ENCODE results near the gene DARS1. TPM values are rescaled to one million over a fixed set of nuclear protein-coding genes. Genes with fewer than 3 reads are reported as not detected.

Gene DARS1
- total and polyA plus RNA-seq, 7 donors, result 54.2 to 89.7 (median 73.5) TPM

DNA sequence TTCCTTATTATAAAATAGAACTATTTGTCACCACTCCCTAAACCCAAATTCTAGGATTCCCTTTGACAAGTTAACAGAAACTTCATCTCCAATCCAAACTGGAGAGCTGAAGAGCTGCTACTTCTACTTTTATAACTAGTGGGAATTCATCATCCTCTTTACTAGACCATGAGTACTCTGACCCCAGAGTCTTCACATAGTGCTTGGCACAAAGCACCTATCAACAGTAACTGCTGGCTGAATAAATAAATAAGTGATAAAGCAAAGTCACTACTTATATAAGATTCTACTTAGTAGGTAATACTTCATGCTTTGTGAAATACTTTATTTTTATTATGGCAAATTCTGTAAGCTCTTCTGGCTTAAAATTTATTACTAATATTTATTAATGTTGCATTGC is 49.5 kb downstream of the DARS1 start:
- H3K9me3 ChIP-seq, result no peaks in the 10 kb centered on the region
- H3K4me3 ChIP-seq, result no peak overlapping the region
- no peak for DNase-seq
- no peak for ATAC-seq
- intact Hi-C loops (cut with DNase I), result no loop called here
- no peaks in the 10 kb centered on the region for H3K27me3 ChIP-seq (ENCODE audit: insufficient read depth in 3 of 3, low read length in 2 of 3)
- H3K4me1 ChIP-seq, result no peaks in the 10 kb centered on the region
- peaks cover 0 to 37% of the 10 kb centered on the region in 2 donors for H3K36me3 ChIP-seq (ENCODE audit: insufficient read depth in 1 of 2, low read depth in 1 of 2)
- TF ChIP-seq, protein P1, sequence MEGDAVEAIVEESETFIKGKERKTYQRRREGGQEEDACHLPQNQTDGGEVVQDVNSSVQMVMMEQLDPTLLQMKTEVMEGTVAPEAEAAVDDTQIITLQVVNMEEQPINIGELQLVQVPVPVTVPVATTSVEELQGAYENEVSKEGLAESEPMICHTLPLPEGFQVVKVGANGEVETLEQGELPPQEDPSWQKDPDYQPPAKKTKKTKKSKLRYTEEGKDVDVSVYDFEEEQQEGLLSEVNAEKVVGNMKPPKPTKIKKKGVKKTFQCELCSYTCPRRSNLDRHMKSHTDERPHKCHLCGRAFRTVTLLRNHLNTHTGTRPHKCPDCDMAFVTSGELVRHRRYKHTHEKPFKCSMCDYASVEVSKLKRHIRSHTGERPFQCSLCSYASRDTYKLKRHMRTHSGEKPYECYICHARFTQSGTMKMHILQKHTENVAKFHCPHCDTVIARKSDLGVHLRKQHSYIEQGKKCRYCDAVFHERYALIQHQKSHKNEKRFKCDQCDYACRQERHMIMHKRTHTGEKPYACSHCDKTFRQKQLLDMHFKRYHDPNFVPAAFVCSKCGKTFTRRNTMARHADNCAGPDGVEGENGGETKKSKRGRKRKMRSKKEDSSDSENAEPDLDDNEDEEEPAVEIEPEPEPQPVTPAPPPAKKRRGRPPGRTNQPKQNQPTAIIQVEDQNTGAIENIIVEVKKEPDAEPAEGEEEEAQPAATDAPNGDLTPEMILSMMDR (IDR thresholded peaks at IDR 0.05), result no peak
- no peak overlapping the region for H3K27ac ChIP-seq

DNA sequence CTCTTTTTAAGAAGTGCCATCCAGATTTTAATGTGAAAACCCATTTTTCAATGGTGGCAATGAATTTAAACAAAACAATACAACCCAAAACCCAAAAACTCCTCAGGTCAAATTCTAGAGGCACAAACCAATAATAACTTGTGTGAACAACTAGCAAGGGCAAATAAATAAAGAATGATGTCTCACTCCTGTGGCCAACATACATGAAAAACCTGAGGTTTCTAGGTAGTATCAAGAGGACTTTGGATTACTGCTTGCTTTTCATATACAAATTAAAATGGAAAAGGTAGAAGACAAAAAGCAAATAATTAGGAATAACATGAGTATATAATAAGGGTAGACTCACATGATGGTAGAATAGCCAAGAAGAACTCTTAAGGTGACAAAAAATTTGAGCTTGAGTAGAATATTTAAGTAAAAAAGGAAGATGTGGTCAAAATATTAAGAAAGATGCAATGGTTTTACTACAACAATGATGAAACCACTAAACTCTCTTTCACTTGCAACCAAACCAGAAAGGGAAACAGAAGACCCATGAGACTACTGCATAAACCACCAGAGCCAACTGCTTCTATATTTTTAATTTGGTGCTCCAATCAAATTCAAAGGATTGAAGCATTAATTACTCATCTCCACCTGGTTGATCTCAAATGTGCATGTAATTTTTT is 53.5 kb downstream of the DARS1 start:
- DNase-seq (no peak), ATAC-seq (no peak)
- Histone ChIP-seq H3K9me3 (no peaks in the 10 kb centered on the region), H3K4me3 (no peak overlapping the region), H3K4me1 (no peaks in the 10 kb centered on the region), H3K27me3 (ENCODE audit: insufficient read depth in 3 of 3, low read length in 2 of 3) (no peaks in the 10 kb centered on the region), H3K36me3 (ENCODE audit: insufficient read depth in 1 of 2, low read depth in 1 of 2) (peaks cover 0 to 68% of the 10 kb centered on the region in 2 donors), H3K27ac (no peak overlapping the region)
- TF ChIP-seq, protein P1 (IDR thresholded peaks at IDR 0.05), result no peak
- intact Hi-C loops (cut with DNase I), result no loop called here

DNA sequence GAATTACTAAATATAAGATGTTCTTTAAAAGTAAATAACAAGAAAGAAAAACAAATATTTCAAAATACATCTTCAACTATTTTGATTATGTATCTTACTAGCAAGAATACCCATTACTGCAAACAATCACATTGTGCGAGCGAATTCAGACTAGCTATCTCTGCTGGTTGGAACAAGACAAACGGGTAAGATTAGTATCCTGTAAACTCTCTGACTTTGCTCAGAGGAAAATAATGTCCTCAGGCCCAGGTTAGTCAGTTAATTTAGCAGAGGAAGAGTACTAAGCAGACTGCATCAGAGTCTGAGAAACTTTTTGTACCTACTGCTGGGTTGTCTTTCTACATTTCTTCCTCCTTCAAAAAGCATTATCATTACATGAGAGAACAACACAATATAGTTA is 58.8 kb downstream of the DARS1 start:
- no peak for DNase-seq
- Histone ChIP-seq H3K4me1 (no peaks in the 10 kb centered on the region), H3K36me3 (ENCODE audit: insufficient read depth in 1 of 2, low read depth in 1 of 2) (peaks cover 0 to 81% of the 10 kb centered on the region in 2 donors), H3K4me3 (no peak overlapping the region), H3K27ac (no peak overlapping the region), H3K9me3 (no peaks in the 10 kb centered on the region), H3K27me3 (ENCODE audit: insufficient read depth in 3 of 3, low read length in 2 of 3) (no peaks in the 10 kb centered on the region)
- TF ChIP-seq, protein P1 (IDR thresholded peaks at IDR 0.05), result no peak
- 97 to 98% (median 97%) methylated on average over 3 of the region's 3 CpGs for WGBS, 3 donors
- no peak for ATAC-seq
- intact Hi-C loops (cut with DNase I), result no loop called here

DNA sequence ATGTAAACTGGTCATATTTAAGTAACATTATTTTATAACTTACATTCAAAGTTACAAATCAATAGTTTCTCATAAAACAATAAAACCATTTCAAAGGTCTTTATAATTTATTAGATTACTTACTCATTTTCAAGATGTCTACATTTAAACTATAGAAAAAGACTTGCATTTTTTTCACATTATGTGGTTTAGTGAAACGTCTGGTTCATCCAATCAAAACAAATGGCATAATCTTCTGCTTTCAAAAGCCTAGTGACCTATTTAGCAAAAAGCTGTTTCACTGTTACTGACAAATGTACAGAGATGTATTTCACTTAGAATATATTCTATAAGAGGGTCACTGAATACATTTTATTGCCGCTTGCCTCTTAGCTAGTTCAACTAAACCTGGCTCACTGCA is 59.9 kb downstream of the DARS1 start:
- Histone ChIP-seq H3K4me1 (no peaks in the 10 kb centered on the region), H3K4me3 (no peak overlapping the region), H3K27ac (no peak overlapping the region), H3K9me3 (no peaks in the 10 kb centered on the region), H3K36me3 (ENCODE audit: insufficient read depth in 1 of 2, low read depth in 1 of 2) (peaks cover 0 to 81% of the 10 kb centered on the region in 2 donors), H3K27me3 (ENCODE audit: insufficient read depth in 3 of 3, low read length in 2 of 3) (no peaks in the 10 kb centered on the region)
- 71 to 84% (median 83%) methylated on average over 2 of the region's 2 CpGs for WGBS, 3 donors
- ATAC-seq (no peak), DNase-seq (no peak)
- TF ChIP-seq, protein P1 (IDR thresholded peaks at IDR 0.05), result no peak
- intact Hi-C loops (cut with DNase I), result no loop called here

DNA sequence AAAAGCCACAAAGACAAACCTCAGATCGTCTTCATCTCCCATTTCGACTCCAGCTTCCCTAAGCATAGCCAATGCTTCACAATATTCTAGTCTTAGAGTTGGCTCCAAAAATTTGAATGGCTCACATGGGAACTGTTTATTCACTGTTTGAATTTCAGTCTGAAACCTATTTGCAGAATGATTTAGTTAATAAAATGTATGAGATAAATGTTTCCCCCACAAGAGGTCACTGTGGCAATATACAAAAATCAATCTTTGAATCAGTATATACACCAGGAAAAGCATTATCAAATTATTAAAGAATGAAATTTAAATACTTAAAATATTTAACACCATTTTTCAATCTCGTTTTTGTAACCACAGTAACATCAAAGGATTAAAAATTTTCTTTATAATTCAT is 69.2 kb downstream of the DARS1 start:
- H3K4me1 ChIP-seq, result no peaks in the 10 kb centered on the region
- peaks cover 0 to 66% of the 10 kb centered on the region in 2 donors for H3K36me3 ChIP-seq (ENCODE audit: insufficient read depth in 1 of 2, low read depth in 1 of 2)
- intact Hi-C loops (cut with DNase I), result loop anchor here (5.0 kb wide), 2 partner anchors 201 to 466 kb away; partner anchors contain the start of gene CXCR4 (in 1 of the 2)
- H3K9me3 ChIP-seq, result no peaks in the 10 kb centered on the region
- no peak overlapping the region for H3K27ac ChIP-seq
- TF ChIP-seq, protein P1 (IDR thresholded peaks at IDR 0.05), result peak; percentile 53
- no peak overlapping the region for H3K4me3 ChIP-seq
- ATAC-seq, result peak in 1 of 4 donors; percentile 56
- no peaks in the 10 kb centered on the region for H3K27me3 ChIP-seq (ENCODE audit: insufficient read depth in 3 of 3, low read length in 2 of 3)
- no peak for DNase-seq
- 26 to 42% (median 29%) methylated on average over 3 of the region's 3 CpGs for WGBS, 3 donors
